Bronchial epithelial cell (primary cell): ENCODE data around the gene CAMTA1. TPM values are rescaled to one million over a fixed set of nuclear protein-coding genes. Genes with fewer than 3 reads are reported as not detected.

ENCODE experiments used
- DNase-seq: peaks from one replicate; pipeline ENCODE4 v3.0.0-alpha.2; 2010; ENCODE audit warnings: low read depth
- FAIRE-seq: peaks from 2 replicates; lab custom pipeline; 2011; peaks lifted over from hg19 to GRCh38; lab: Jason Lieb, UNC
- H3K27me3 ChIP-seq: 2 replicates; pipeline ENCODE4 v1.5.1; 2011; ENCODE audit warnings: low read length; ENCODE audit not compliant: control insufficient read depth, insufficient read depth
- H3K36me3 ChIP-seq: 2 replicates; pipeline ENCODE4 v1.5.1; 2011; ENCODE audit warnings: low read length; ENCODE audit not compliant: control insufficient read depth, insufficient read depth
- H3K4me3 ChIP-seq: 2 replicates; pipeline ENCODE4 v1.5.1; 2011; ENCODE audit warnings: mild to moderate bottlenecking, low read depth, low read length, control low read depth
- total RNA-seq: library from RNA; depleted of rRNA; stranded (reverse); fragments of >200 nt; gene quantifications from 2 replicates; pipeline ENCODE4 v1.2.1, GENCODE V29; 2014
- TF ChIP-seq, protein P1 (sequence below): IDR thresholded peaks from 2 replicates; pipeline ENCODE4 v1.5.1; 2011; ENCODE audit warnings: mild to moderate bottlenecking, moderate library complexity, low read length, control low read depth, inconsistent platforms; ENCODE audit not compliant: insufficient read depth, severe bottlenecking

CAMTA1 gene
- total RNA-seq, 1 donor from 2014 or later, result 68.2 TPM

DNA sequence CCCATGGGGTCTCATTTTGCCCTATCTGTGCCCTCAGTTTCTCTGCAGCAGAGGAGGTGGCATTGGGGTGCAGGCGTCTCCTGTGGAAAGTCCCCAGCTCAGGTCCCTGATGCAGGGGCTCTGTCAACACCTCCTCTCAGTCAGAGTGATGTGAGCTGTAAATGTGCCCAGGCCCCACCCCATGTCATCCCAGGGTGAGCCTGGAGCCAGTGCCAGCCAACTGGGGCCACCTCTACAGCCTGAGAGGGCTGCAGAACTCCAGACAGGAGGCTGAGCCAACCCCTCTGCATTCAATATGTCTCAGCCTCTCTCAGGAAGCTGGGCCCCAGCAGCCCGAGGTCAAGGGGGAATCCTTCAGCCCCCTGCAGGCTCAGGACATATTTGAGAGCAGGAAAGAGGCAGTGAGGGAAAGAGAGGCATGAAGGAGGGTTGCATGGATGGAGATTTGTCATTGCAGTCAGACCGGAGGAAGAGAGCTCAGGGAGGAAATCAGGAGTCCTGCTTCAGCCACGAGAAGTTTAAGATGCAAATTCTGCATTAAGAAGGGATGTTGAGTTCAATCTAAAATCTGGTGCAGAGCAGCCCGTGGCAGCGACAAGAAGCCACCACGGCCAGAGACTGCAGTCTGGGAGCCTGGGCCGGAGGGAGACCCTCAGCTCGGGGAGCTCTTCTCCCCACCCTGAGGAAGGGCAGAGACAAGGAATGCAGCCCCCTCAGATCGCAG lies 697.7 kb downstream of the CAMTA1 start:
- no peak overlapping the region for H3K4me3 ChIP-seq
- TF ChIP-seq, protein P1, sequence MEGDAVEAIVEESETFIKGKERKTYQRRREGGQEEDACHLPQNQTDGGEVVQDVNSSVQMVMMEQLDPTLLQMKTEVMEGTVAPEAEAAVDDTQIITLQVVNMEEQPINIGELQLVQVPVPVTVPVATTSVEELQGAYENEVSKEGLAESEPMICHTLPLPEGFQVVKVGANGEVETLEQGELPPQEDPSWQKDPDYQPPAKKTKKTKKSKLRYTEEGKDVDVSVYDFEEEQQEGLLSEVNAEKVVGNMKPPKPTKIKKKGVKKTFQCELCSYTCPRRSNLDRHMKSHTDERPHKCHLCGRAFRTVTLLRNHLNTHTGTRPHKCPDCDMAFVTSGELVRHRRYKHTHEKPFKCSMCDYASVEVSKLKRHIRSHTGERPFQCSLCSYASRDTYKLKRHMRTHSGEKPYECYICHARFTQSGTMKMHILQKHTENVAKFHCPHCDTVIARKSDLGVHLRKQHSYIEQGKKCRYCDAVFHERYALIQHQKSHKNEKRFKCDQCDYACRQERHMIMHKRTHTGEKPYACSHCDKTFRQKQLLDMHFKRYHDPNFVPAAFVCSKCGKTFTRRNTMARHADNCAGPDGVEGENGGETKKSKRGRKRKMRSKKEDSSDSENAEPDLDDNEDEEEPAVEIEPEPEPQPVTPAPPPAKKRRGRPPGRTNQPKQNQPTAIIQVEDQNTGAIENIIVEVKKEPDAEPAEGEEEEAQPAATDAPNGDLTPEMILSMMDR, result no peak
- no peak for FAIRE-seq
- H3K36me3 ChIP-seq, result no peaks in the 10 kb centered on the region
- DNase-seq, result no peak
- peaks cover 20% of the 10 kb centered on the region for H3K27me3 ChIP-seq

DNA sequence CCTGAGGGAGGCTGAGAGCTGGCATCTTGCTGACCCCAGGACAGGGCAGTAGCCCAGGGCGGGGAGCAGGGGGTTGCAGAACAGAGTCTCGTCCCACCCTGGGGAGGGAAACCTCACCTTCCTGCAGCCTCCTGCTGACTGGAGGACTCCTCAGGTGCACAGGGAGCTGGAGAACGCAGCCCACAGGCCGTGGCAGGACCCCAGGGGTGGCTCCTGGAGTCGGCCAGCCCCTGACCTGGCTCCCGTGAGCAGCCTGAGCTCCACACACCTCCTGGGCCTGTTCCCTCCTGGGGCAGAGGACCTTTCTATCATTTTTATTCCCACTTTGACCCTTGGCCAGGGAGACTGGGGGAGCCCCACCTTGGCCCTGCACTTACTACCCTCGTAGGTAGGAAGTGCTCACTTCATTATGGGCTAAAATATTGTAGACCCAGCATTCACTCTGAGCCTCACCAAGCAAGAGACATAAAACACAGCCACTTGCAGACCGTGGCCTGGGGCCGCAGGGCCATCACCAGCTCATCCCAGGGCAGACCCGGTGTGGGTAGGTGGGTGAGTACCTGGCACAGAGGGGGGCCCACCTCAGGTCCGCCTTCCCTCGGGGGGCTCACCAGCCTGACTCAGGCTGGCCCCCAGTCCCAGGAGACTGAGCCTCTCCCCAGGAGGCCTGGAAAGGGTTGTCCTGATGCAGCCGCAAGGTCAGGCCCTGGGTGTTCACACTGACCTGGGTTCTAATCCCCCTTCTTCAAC lies 698.6 kb downstream of the CAMTA1 start:
- H3K27me3 ChIP-seq, result peaks cover 18% of the 10 kb centered on the region
- no peaks in the 10 kb centered on the region for H3K36me3 ChIP-seq
- no peak overlapping the region for H3K4me3 ChIP-seq
- TF ChIP-seq, protein P1, result no peak
- DNase-seq, result no peak
- no peak for FAIRE-seq

DNA sequence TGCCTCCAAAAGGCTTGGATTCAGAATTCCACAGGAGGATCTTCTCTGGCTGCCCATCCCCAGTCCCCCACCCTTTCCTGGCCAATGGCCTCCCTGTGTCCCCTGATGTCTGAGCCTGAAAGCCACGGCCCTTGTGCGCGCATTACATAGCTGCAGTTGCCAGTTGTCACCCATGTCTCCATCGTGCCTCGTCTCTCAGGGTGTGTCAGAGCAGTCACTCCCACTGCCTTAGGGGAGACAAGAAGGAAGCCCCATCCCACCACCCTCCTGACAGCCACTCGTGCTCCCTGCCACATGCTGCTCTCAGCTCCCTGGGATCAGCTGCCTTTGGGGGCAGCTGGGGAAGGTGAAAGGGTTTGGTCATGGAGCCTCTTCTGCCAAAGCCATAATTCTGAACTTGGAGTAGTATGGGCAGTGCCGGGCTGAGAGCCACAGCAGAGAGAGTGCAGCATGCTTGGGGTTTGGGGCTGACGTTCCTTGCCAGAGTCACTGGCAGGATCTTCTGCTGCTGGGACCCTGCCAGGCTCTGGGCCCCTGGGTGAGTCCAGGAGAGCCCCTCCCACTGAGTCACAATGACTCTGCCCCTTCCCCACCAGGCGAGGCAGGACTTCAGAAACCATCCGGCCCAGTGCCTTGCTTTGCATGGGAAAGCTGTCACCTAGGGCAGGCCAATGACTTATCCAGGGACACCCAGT lies 700.0 kb downstream of the CAMTA1 start:
- FAIRE-seq, result no peak

DNA sequence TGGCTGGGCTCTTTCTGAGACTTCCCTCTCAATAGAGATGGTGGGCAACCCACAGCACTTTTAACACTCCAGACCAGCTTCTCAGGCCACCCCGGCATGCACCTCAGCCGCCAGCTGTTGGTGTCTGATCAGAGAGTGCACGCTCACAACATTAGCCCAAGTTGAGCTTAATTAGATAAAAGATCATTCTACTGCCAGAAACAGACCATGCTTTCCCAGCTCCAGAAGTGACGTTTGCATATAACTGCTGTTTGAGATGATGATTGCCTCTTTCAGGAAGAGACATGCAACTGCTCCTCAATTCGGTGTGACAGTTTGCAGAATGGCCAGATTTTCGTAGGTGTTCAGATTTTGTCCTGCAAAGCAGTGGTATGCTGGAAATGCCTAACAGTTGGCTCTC lies 700.6 kb downstream of the CAMTA1 start:
- TF ChIP-seq, protein P1, result no peak
- no peak for FAIRE-seq
- DNase-seq, result no peak
- no peaks in the 10 kb centered on the region for H3K36me3 ChIP-seq
- peaks cover 18% of the 10 kb centered on the region for H3K27me3 ChIP-seq
- no peak overlapping the region for H3K4me3 ChIP-seq

More for the DNA sequence above, 700.0 kb downstream of the CAMTA1 start:
- peaks cover 18% of the 10 kb centered on the region for H3K27me3 ChIP-seq
- no peak for DNase-seq
- H3K4me3 ChIP-seq, result no peak overlapping the region
- no peaks in the 10 kb centered on the region for H3K36me3 ChIP-seq
- TF ChIP-seq, protein P1, result no peak

DNA sequence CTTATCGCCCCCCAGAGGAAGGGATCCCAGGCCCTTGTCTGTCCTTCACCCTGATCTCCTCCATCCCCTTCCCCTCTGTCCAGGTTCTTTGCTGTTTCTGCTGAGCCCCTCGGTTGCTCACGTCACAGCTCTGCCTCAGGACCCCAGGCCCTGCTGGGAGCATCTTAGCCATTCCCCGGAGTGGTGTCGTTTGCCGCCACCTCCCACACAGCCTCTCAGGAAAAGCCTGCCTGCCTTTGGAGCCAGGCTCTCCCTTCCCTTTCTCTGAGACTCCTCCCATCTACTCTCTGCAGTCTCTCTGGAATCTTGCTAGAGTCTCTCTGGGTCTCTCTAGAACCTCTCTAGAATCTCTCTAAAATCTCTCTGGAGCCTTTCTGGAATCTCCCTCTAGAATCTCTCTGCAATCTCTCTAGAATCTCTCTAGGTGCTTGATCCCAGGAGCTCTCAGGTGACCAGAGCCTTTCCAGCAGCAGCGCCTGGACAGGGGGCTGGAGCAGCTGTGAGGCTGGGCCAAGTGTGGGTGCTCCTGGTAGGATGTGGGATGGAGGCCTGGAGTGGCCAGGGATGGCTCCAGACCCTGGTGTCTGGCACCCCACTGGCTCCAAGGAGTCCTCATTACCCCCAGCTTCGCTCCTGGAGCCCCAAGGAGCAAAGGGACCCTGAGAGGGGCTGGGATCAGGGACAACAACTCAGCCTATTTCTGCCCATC lies 702.7 kb downstream of the CAMTA1 start:
- H3K4me3 ChIP-seq, result no peak overlapping the region
- peaks cover 8% of the 10 kb centered on the region for H3K27me3 ChIP-seq
- DNase-seq, result no peak
- H3K36me3 ChIP-seq, result no peaks in the 10 kb centered on the region
- FAIRE-seq, result no peak
- TF ChIP-seq, protein P1, result no peak
